Trophoblast cell (in vitro differentiated cells and primary cell): ENCODE results near the gene GALNT12.
A peak's percentile ranks its signal among the peaks of the same experiment; 100 is the strongest.

ENCODE experiments used
- DNase-seq, 2 donors: peaks; one replicate each; pipeline ENCODE4 v3.0.0-alpha.2; 2016
- H2AFZ ChIP-seq: 2 replicates; pipeline ENCODE4 v1.6.1; 2013; ENCODE audit warnings: low read length, moderate library complexity, mild to moderate bottlenecking; ENCODE audit not compliant: insufficient read depth, poor library complexity
- H2AK5ac ChIP-seq: 2 replicates; pipeline ENCODE4 v1.6.1; 2013; ENCODE audit warnings: mild to moderate bottlenecking, low read length
- H2BK120ac ChIP-seq: 2 replicates; pipeline ENCODE4 v1.6.1; 2013; ENCODE audit warnings: low read length, mild to moderate bottlenecking, moderate library complexity; ENCODE audit not compliant: insufficient read depth, poor library complexity
- H2BK12ac ChIP-seq: 2 replicates; pipeline ENCODE4 v1.6.1; 2013; ENCODE audit warnings: mild to moderate bottlenecking, low read length, moderate library complexity
- H2BK5ac ChIP-seq: 2 replicates; pipeline ENCODE4 v1.6.1; 2013; ENCODE audit warnings: low read length, low read depth, moderate library complexity, mild to moderate bottlenecking; ENCODE audit not compliant: poor library complexity
- H3K14ac ChIP-seq: 2 replicates; pipeline ENCODE4 v1.6.1; 2013; ENCODE audit warnings: mild to moderate bottlenecking, low read length
- H3K18ac ChIP-seq: 2 replicates; pipeline ENCODE4 v1.6.1; 2013; ENCODE audit warnings: mild to moderate bottlenecking, low read length
- H3K23ac ChIP-seq: 2 replicates; pipeline ENCODE4 v1.6.1; 2013; ENCODE audit warnings: low read length
- H3K27ac ChIP-seq: 2 replicates; pipeline ENCODE4 v1.5.1; 2013; ENCODE audit warnings: low read depth, mild to moderate bottlenecking, inconsistent platforms, low read length, moderate library complexity
- H3K27me3 ChIP-seq: 2 replicates; pipeline ENCODE4 v1.6.1; 2013; ENCODE audit warnings: inconsistent platforms, mild to moderate bottlenecking, low read length, moderate library complexity; ENCODE audit not compliant: insufficient read depth
- H3K36me3 ChIP-seq, 2 experiments: 1 replicate in 1 of 2; 2 replicates in 1 of 2; pipeline ENCODE4 v1.6.1; 2013; ENCODE audit warnings: low read length in 2 of 2, mild to moderate bottlenecking in 2 of 2, moderate library complexity in 1 of 2; ENCODE audit not compliant: insufficient read depth in 2 of 2, control insufficient read depth in 1 of 2
- H3K4ac ChIP-seq: 2 replicates; pipeline ENCODE4 v1.6.1; 2013; ENCODE audit warnings: low read depth, mild to moderate bottlenecking, low read length, moderate library complexity
- H3K4me1 ChIP-seq, 2 experiments: 1 replicate in 1 of 2; 2 replicates in 1 of 2; pipeline ENCODE4 v1.6.1; 2013; ENCODE audit warnings: low read length in 2 of 2, mild to moderate bottlenecking in 2 of 2, moderate library complexity in 1 of 2; ENCODE audit not compliant: insufficient read depth in 2 of 2, control insufficient read depth in 1 of 2
- H3K4me2 ChIP-seq: 2 replicates; pipeline ENCODE4 v1.6.1; 2013; ENCODE audit warnings: inconsistent platforms, mild to moderate bottlenecking, low read length, moderate library complexity
- H3K4me3 ChIP-seq: 2 replicates; pipeline ENCODE4 v1.5.1; 2013; ENCODE audit warnings: mild to moderate bottlenecking, low read depth, low read length, inconsistent platforms
- H3K79me1 ChIP-seq: one replicate; pipeline ENCODE4 v1.6.1; 2013; ENCODE audit warnings: low read length
- H3K79me2 ChIP-seq: 2 replicates; pipeline ENCODE4 v1.6.1; 2013; ENCODE audit warnings: low read length, mild to moderate bottlenecking; ENCODE audit not compliant: control insufficient read depth, insufficient read depth, poor library complexity
- H3K9ac ChIP-seq: 2 replicates; pipeline ENCODE4 v1.6.1; 2013; ENCODE audit warnings: mild to moderate bottlenecking, low read length
- H3K9me3 ChIP-seq: 2 replicates; pipeline ENCODE4 v1.6.1; 2013; ENCODE audit warnings: low read depth, mild to moderate bottlenecking, control low read depth, inconsistent platforms, low read length; ENCODE audit not compliant: insufficient read depth
- H4K12ac ChIP-seq: 2 replicates; pipeline ENCODE4 v1.6.1; 2013; ENCODE audit warnings: low read depth, mild to moderate bottlenecking, low read length, moderate library complexity
- H4K8ac ChIP-seq: 2 replicates; pipeline ENCODE4 v1.6.1; 2013; ENCODE audit warnings: low read depth, mild to moderate bottlenecking, low read length, moderate library complexity
- H4K91ac ChIP-seq: one replicate; pipeline ENCODE4 v1.6.1; 2013; ENCODE audit warnings: low read depth, mild to moderate bottlenecking, low read length, moderate library complexity
- WGBS: extraction: QIAGEN DNeasy Blood & Tissue Kit; methylation state at CpG from one replicate; pipeline ENCODE4 v1.1.7; 2013; ENCODE audit warnings: missing lambda C conversion rate; ENCODE audit not compliant: insufficient read length, insufficient coverage; ENCODE audit errors: extremely low coverage; 5-methylcytosine and 5-hydroxymethylcytosine counted together

GALNT12 gene

DNA sequence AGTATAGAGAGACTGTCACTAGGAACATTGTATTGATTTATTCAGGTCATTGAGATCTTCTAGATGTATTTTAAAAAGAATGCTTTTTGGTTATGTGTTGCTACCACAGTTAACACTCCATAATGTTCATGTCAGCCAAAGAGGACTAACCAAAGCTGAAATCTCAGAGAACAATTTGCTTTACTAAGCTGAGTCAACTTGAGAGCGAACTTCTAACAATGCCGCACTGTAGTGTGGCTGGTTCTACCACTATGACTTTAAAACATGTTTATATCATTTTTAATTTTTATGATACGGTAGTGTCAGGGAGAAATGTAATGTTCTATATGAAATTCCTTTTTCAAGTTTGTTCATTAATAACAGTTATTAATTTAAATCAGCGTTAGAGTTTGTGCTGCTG is 42.1 kb downstream of the GALNT12 start:
- H3K4me3 ChIP-seq: no peak overlapping the region
- no peak overlapping the region for H3K23ac ChIP-seq
- no peak overlapping the region for H3K14ac ChIP-seq
- DNase-seq: no peak
- no peak overlapping the region for H3K4me2 ChIP-seq
- no peaks in the 10 kb centered on the region for H3K27me3 ChIP-seq
- no peak overlapping the region for H3K27ac ChIP-seq
- H3K79me2 ChIP-seq: peaks cover 3% of the 10 kb centered on the region
- H3K4ac ChIP-seq: no peak overlapping the region
- H3K9ac ChIP-seq: no peak overlapping the region
- peaks cover 3% of the 10 kb centered on the region for H3K9me3 ChIP-seq
- H3K18ac ChIP-seq: no peak overlapping the region
- H4K91ac ChIP-seq: no peak overlapping the region
- H3K4me1 ChIP-seq: peaks cover 5% of the 10 kb centered on the region in 2 experiments
- H4K12ac ChIP-seq: no peak overlapping the region
- H2BK12ac ChIP-seq: no peak overlapping the region
- no peak overlapping the region for H2AFZ ChIP-seq
- no peak overlapping the region for H2BK5ac ChIP-seq
- H3K79me1 ChIP-seq: peaks cover 3% of the 10 kb centered on the region
- no peak overlapping the region for H2AK5ac ChIP-seq
- no peak overlapping the region for H2BK120ac ChIP-seq
- no peak overlapping the region for H4K8ac ChIP-seq
- no peaks in the 10 kb centered on the region for H3K36me3 ChIP-seq
- WGBS: no CpG with 5 or more reads among the region's 4 CpGs

GRCh38 chr9:98850851-98851729 is 43.6 kb downstream of the GALNT12 start:
- no peak overlapping the region for H3K4ac ChIP-seq
- no peak overlapping the region for H4K12ac ChIP-seq
- H2AK5ac ChIP-seq: no peak overlapping the region
- H3K23ac ChIP-seq: no peak overlapping the region
- no peak overlapping the region for H3K4me2 ChIP-seq
- H3K79me2 ChIP-seq: peaks cover 3% of the 10 kb centered on the region
- no peaks in the 10 kb centered on the region for H3K27me3 ChIP-seq
- H3K79me1 ChIP-seq: peaks cover 3% of the 10 kb centered on the region
- no peak overlapping the region for H3K9ac ChIP-seq
- no peak overlapping the region for H3K4me3 ChIP-seq
- H3K4me1 ChIP-seq: peaks cover 5% of the 10 kb centered on the region in 2 experiments
- no peak overlapping the region for H4K8ac ChIP-seq
- no peak for DNase-seq
- H2AFZ ChIP-seq: no peak overlapping the region
- no peak overlapping the region for H3K27ac ChIP-seq
- peak overlapping the region; percentile 30 for H2BK12ac ChIP-seq
- no peaks in the 10 kb centered on the region for H3K36me3 ChIP-seq
- no peak overlapping the region for H3K18ac ChIP-seq
- H2BK5ac ChIP-seq: no peak overlapping the region
- no peak overlapping the region for H3K14ac ChIP-seq
- peak overlapping the region; percentile 39 for H2BK120ac ChIP-seq
- no peaks in the 10 kb centered on the region for H3K9me3 ChIP-seq
- WGBS: no CpG with 5 or more reads among the region's 11 CpGs
- no peak overlapping the region for H4K91ac ChIP-seq

DNA sequence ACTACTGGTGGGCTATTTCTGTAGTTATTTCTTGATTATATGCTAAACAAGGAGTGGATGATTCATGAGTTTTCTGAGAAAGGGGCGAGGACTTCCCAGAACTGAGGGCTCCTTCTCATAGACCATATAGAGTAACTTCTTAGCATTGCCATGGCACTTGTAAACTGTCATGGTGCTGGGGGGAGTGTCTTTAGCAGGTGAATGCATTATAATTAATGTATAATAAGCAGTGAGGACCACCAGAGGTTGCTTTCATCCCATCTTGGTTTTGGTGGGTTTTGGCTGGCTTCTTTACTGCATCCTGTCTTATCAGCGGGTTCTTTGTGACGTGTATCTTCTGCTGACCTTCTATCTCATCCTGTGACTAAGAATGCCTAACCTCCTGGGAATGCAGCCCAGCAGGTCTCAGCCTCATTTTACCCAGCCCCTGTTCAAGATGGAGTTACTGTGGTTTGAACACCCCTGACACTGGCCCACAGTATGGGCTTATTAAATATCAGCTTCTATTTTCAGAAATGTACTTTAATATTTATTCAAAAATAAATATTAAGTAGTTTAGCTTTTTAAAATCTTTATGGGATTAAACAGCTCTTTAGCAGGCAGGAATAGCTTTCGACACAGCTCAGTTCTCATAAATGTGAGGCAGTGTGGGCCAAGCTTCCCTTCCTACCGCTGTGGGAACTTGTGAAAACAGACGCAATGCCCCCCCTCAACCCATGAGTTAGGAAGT is 44.4 kb downstream of the GALNT12 start:
- Histone ChIP-seq H3K9ac (no peak overlapping the region), H3K27ac (no peak overlapping the region), H2AFZ (no peak overlapping the region), H3K36me3 (no peaks in the 10 kb centered on the region), H3K4ac (peak overlapping the region; percentile 16), H4K8ac (peak overlapping the region; percentile 36), H2AK5ac (no peak overlapping the region), H2BK120ac (peak overlapping the region; percentile 78), H2BK12ac (peak overlapping the region; percentile 64), H3K14ac (peak overlapping the region; percentile 52), H3K79me2 (peaks cover 3% of the 10 kb centered on the region), H4K12ac (no peak overlapping the region), H2BK5ac (peak overlapping the region; percentile 67), H3K9me3 (no peaks in the 10 kb centered on the region), H3K27me3 (no peaks in the 10 kb centered on the region), H3K4me2 (no peak overlapping the region), H3K79me1 (peaks cover 3% of the 10 kb centered on the region), H3K23ac (no peak overlapping the region), H3K4me1 (peaks cover 5% of the 10 kb centered on the region in 2 experiments), H3K4me3 (no peak overlapping the region), H3K18ac (peak overlapping the region; percentile 13), H4K91ac (peak overlapping the region; percentile 91)
- WGBS: no CpG with 5 or more reads among the region's 6 CpGs
- DNase-seq: peak; percentile 40 to 70

- H3K4me3 ChIP-seq: no peak overlapping the region
- peak overlapping the region; percentile 52 for H3K14ac ChIP-seq
- H2BK12ac ChIP-seq: peak overlapping the region; percentile 64
- no peak overlapping the region for H3K23ac ChIP-seq
- DNase-seq: no peak
- no peak overlapping the region for H4K12ac ChIP-seq
- peaks cover 3% of the 10 kb centered on the region for H3K79me2 ChIP-seq
- H4K8ac ChIP-seq: peak overlapping the region; percentile 36
- H4K91ac ChIP-seq: peak overlapping the region; percentile 91
- peak overlapping the region; percentile 67 for H2BK5ac ChIP-seq
- peak overlapping the region; percentile 16 for H3K4ac ChIP-seq
- H2BK120ac ChIP-seq: peak overlapping the region; percentile 78
- no peak overlapping the region for H3K9ac ChIP-seq
- H3K27me3 ChIP-seq: no peaks in the 10 kb centered on the region
- no peak overlapping the region for H2AK5ac ChIP-seq
- H3K36me3 ChIP-seq: no peaks in the 10 kb centered on the region
- no peak overlapping the region for H2AFZ ChIP-seq
- peak overlapping the region; percentile 13 for H3K18ac ChIP-seq
- peaks cover 3% of the 10 kb centered on the region for H3K79me1 ChIP-seq
- no peak overlapping the region for H3K4me2 ChIP-seq
- no peak overlapping the region for H3K27ac ChIP-seq
- WGBS: no CpG with 5 or more reads among the region's 6 CpGs
- H3K4me1 ChIP-seq: peaks cover 5% of the 10 kb centered on the region in 2 experiments
- H3K9me3 ChIP-seq: no peaks in the 10 kb centered on the region
Observed at GRCh38 chr9:98852460-98852734, 44.9 kb downstream of the GALNT12 start.
